Stimulated activated naive CD4-positive, alpha-beta T cell (primary cell): ENCODE data around the gene MGAT3.
"Not testable (repeated sequence)": the region's sequence is repeated elsewhere in the genome, so short reads cannot be mapped to it uniquely, and the experiment has no call there.

Experiments
- DNase-seq, 6 experiments: peaks; one replicate each; lab custom pipeline; 2025; lab: John Stamatoyannopoulos, UW

MGAT3 gene

DNA sequence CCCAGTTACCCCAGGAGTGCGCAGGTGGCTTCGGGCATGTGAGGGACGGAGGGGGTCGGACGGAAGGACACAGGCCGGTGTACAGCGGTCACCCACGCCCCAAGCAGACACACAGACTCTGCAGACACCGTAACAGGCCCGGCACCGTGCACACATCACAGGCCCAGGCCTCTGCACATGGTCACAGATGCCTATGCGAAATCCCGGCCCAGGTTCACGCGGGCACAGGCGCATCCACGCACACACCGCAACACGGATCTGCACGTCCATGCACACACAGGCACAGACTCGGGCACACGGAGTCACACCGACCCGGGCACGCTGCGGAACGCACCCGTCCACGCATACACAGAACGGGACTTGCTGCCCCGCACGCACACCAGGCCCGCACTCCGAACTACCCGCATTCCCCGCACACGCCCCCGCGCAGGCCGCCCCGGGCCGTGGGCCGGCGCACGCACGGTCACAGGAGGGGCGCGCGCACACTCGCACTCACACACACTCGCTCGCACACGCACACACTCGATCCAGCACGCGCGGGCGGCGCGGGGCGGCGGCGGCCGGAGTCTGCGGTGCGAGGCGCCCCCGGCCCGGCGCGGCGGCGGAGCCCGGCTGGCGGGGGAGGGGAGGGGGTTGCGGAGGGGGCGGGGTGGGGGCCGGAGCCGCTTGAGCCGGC, at the start of gene MGAT3:
TSS of gene MGAT3 (plus strand) at position 491 of the 676 bp plus-strand sequence. CDS start 30,336 bp downstream, outside the sequence.
- peak in 1 of 6 experiments; percentile 23 for DNase-seq

DNA sequence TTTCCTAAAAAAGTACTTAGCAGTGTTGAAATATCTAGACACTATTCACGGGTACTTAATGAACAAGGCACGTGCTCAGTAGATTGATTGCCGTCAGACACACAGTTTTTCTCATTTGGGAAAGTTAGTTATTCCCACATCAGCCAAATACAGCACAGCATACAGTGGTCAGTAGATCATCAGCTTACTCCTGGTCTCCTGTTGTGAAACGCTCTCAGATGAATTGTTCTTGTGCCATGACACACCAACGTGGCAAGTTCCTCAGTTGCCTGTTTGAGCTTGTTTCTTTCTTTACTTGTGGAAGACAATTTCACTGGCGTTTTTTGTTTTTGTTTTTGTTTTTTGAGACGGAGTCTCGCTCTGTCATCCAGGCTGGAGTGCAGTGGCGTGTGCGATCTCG, 48.6 kb upstream of the MGAT3 start:
- no peak for DNase-seq

- DNase-seq = no peak
Measured at GRCh38 chr22:39408807-39409206, 48.0 kb upstream of the MGAT3 start.

- DNase-seq = no peak
Measured at GRCh38 chr22:39409516-39410029, 47.2 kb upstream of the MGAT3 start.

- DNase-seq = no peak
Measured at GRCh38 chr22:39410264-39410663, 46.5 kb upstream of the MGAT3 start.

DNA sequence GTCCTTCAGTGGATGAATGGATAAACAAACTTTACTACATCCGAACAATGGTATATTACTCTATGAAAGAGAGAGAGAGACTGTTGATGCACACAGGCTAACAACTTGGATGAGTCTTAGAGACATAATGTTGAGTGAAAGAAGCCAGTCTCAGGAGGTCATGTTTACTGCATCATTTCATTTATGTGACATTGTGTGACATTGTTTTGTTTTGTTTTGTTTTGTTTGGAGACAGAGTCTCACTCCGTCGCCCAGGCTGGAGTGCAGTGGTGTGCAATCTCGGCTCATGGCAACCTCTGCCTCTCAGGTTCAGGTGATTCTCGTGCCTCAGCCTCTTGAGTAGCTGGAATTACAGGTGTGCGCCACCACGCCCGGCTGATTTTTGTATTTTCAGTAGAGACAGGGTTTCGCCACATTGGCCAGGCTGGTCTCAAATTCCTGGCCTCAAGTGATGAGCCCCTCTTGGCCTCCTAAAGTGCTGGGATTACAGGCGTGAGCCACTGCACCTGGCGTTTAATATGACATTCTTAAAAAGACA, 44.9 kb upstream of the MGAT3 start:
- DNase-seq = peak in 1 of 6 experiments; percentile 4

DNA sequence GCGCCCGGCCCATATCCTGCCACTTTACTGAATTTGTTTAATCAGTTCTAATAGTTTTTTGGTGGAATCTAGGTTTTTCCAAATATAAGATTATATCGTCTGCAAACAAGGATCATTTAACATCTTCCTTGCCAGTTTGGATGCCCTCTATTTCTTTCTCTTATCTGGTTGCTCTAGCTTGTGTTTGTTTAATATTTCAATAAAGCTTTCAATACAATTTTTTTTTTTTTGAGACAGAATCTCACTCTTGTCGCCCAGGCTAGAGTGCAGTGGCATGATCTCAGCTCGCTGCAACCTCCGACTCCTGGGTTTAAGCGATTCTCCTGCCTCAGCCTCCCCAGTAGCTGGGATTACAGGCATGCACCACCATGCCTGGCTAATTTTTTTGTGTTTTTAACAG, 43.6 kb upstream of the MGAT3 start:
- not testable (repeated sequence) for DNase-seq

DNA sequence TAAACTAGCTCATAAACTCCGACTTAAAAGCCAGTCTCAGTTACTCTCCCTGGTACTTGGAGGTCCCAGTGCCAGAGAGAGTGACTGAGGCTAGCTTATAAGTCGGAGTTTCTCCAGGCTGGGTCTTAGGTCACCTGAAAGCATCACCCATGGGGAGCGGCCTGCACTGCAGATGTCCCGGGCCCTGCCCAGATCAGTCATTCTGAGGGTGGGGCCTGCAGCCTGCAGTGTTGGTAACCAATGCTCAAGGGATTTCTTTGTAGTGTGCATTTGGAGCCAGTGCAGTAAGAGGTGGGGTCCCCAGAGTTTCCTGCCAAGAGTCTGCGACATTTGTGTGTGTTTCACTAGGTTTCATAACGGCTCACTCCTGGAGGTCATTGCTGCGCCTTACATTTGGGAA, 42.4 kb upstream of the MGAT3 start:
- DNase-seq = peak in 1 of 6 experiments; percentile 19

- DNase-seq = no peak
Measured at GRCh38 chr22:39414886-39415285, 41.9 kb upstream of the MGAT3 start.

DNA sequence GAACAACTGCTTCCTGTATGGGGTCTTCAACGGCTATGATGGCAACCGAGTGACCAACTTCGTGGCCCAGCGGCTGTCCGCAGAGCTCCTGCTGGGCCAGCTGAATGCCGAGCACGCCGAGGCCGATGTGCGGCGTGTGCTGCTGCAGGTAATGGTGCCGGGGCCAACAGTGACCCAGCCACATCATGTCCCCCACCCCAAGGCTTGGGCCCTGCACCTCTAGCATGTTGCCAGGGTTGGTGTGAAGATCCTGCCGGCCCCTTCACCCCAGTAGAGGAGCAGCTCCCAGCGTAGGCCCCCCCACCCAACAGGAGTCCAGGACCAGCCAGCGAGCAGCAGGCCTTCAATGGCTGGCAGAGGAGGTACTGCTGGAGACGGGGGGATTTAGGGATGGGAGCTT, 41.3 kb upstream of the MGAT3 start:
- no peak for DNase-seq

GRCh38 chr22:39416319-39416718, 40.5 kb upstream of the MGAT3 start:
- DNase-seq = peak in 5 of 6 experiments; percentile 15 to 54 (median 30)

- DNase-seq = no peak
Measured at GRCh38 chr22:39417641-39418040, 39.2 kb upstream of the MGAT3 start.

DNA sequence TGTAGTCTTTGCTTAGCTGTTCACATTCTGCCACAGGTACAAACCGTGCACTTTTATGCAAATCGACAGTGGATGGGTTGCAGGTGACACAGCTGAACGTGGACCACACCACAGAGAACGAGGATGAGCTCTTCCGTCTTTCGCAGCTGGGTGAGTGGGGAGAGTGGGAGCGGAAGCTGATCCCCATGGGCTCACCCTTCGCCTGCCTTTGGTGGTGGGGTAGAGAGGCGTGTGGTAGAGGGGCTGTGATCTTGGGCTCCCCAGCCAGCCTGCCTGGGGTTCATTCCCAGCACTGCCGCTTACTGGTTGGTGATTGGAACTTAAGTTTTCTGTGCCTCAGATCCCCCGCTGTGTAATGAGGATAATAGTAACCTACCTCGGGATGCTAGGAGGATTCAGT, 38.1 kb upstream of the MGAT3 start:
- DNase-seq = no peak

GRCh38 chr22:39419096-39419495, 37.7 kb upstream of the MGAT3 start:
- no peak for DNase-seq

GRCh38 chr22:39419911-39420310, 36.9 kb upstream of the MGAT3 start:
- no peak for DNase-seq

DNA sequence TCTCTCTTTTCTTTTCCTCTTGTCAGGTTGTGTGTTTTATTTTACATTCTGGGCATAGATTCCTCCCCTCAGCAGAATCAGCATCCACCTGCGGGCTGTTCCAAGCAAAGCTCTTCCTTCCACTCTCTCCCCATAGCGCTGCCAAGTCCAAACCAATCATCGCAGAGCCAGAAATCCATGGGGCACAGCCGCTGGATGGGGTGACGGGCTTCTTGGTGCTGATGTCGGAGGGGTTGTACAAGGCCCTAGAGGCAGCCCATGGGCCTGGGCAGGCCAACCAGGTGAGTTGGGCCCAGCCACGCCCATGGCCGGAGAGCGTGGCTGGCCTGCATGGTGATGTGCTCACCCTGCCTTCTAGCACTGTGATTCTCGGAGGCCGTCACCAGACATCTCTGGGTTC, 35.1 kb upstream of the MGAT3 start:
- DNase-seq = no peak

- DNase-seq = no peak
Measured at GRCh38 chr22:39422101-39422500, 34.7 kb upstream of the MGAT3 start.

GRCh38 chr22:39422721-39423120, 34.1 kb upstream of the MGAT3 start:
- DNase-seq = no peak

DNA sequence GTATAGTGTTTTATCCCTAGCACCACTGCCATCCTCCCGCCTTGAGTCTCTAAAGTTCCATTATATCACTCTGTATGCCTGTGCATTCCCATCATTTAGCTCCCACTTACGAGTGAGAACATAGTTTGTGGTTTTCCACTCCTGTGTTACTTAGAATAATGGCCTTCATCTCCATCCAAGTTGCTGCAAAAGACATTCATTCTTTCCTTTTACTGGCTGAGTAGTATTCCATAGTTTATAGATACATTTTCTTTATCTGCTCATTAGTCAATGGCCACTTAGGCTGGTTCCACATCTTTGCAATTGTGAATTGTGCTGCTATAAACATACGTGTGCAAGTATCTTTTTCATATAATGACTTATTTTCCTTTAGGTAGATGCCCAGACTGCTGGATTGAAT, 32.8 kb upstream of the MGAT3 start:
- DNase-seq = no peak

- no peak for DNase-seq
Measured at GRCh38 chr22:39426380-39427043, 30.3 kb upstream of the MGAT3 start.

GRCh38 chr22:39427751-39428596, 28.8 kb upstream of the MGAT3 start:
- no peak for DNase-seq

GRCh38 chr22:39428597-39429071, 28.2 kb upstream of the MGAT3 start:
- DNase-seq = no peak
